OCI-LY1 (cell line): ENCODE measurements around the gene CCDC50.

Experiments
- H2AFZ ChIP-seq: fragments of 200-600 bp; sonication (generic), shearing (Covaris generic); 2 replicates; pipeline ENCODE4 v1.6.0; 2014; ENCODE audit warnings: antibody characterized with exemption, mild to moderate bottlenecking, low read length
- H3F3A ChIP-seq: fragments of 200-600 bp; sonication (generic), shearing (Covaris generic); 2 replicates; pipeline ENCODE4 v1.6.0; 2014; ENCODE audit warnings: mild to moderate bottlenecking, antibody characterized with exemption, low read length, moderate library complexity; ENCODE audit not compliant: insufficient read depth
- H3K27ac ChIP-seq: fragments of 200-600 bp; sonication (generic); 2 replicates; pipeline ENCODE4 v1.5.1; 2014; ENCODE audit warnings: low read length, mixed run types, mild to moderate bottlenecking, low read depth; ENCODE audit not compliant: poor library complexity, severe bottlenecking
- H3K27me3 ChIP-seq: fragments of 200-600 bp; sonication (generic); 2 replicates; pipeline ENCODE4 v1.6.0; 2014; ENCODE audit warnings: antibody characterized with exemption, mild to moderate bottlenecking, low read length, moderate library complexity; ENCODE audit not compliant: insufficient read depth
- H3K36me3 ChIP-seq: fragments of 200-600 bp; sonication (generic); 2 replicates; pipeline ENCODE4 v1.6.1; 2014; ENCODE audit warnings: mild to moderate bottlenecking, antibody characterized with exemption, low read length, moderate library complexity, mixed read lengths; ENCODE audit not compliant: insufficient read depth
- H3K4me1 ChIP-seq: fragments of 200-600 bp; sonication (generic); 2 replicates; pipeline ENCODE4 v1.5.1; 2014; ENCODE audit warnings: mild to moderate bottlenecking, low read length, moderate library complexity; ENCODE audit not compliant: insufficient read depth, severe bottlenecking
- H3K4me2 ChIP-seq: fragments of 200-600 bp; sonication (generic), shearing (Covaris generic); 2 replicates; pipeline ENCODE4 v1.6.1; 2014; ENCODE audit warnings: low read length
- H3K4me3 ChIP-seq: fragments of 200-600 bp; sonication (generic); 2 replicates; pipeline ENCODE4 v1.5.1; 2014; ENCODE audit warnings: low read length, low read depth, mild to moderate bottlenecking, mixed read lengths; ENCODE audit not compliant: poor library complexity, severe bottlenecking
- H3K79me2 ChIP-seq: fragments of 200-600 bp; shearing (Covaris generic); 2 replicates; pipeline ENCODE4 v1.6.1; 2016; ENCODE audit warnings: mixed run types, low read length, mixed read lengths; ENCODE audit not compliant: insufficient read depth
- H3K9ac ChIP-seq: fragments of 200-600 bp; sonication (generic), shearing (Covaris generic); 2 replicates; pipeline ENCODE4 v1.6.1; 2014; ENCODE audit warnings: mild to moderate bottlenecking, low read length, mixed read lengths
- H3K9me2 ChIP-seq: fragments of 200-600 bp; sonication (generic), shearing (Covaris generic); 2 replicates; pipeline ENCODE4 v1.6.1; 2014; ENCODE audit warnings: low read depth, mild to moderate bottlenecking, low read length, mixed read lengths
- H3K9me3 ChIP-seq: fragments of 200-600 bp; shearing (Covaris generic); 2 replicates; pipeline ENCODE4 v1.6.1; 2014; ENCODE audit warnings: low read length, mixed read lengths
- H4K20me1 ChIP-seq: fragments of 200-600 bp; sonication (generic), shearing (Covaris generic); 2 replicates; pipeline ENCODE4 v1.6.0; 2016; ENCODE audit warnings: mild to moderate bottlenecking, low read length; ENCODE audit not compliant: insufficient read depth
- CTCF ChIP-seq: fragments of 200-600 bp; sonication (generic), shearing (Covaris generic); IDR thresholded peaks from 2 replicates; pipeline ENCODE4 v1.5.1; 2017; ENCODE audit warnings: mild to moderate bottlenecking, antibody characterized with exemption, low read length, moderate library complexity, mixed read lengths
- EZH2 ChIP-seq: fragments of 200-600 bp; sonication (generic), shearing (Covaris generic); IDR thresholded peaks from 2 replicates; pipeline ENCODE4 v1.8.0; 2017; ENCODE audit warnings: borderline replicate concordance, mixed run types, mild to moderate bottlenecking, antibody characterized with exemption, low read length, moderate library complexity, mixed read lengths

Gene CCDC50

GRCh38 chr3:191301782-191302411 lies 27.3 kb upstream of the CCDC50 start:
- H3K36me3 ChIP-seq = no peaks in the 10 kb centered on the region
- H3K9me3 ChIP-seq = no peaks in the 10 kb centered on the region
- no peak overlapping the region for H3K9ac ChIP-seq
- no peaks in the 10 kb centered on the region for H3K27me3 ChIP-seq
- H3K9me2 ChIP-seq = no peaks in the 10 kb centered on the region
- TF ChIP-seq EZH2 (no peak), CTCF (no peak)
- H3K4me2 ChIP-seq = no peak overlapping the region
- H4K20me1 ChIP-seq = no peaks in the 10 kb centered on the region
- no peaks in the 10 kb centered on the region for H3F3A ChIP-seq
- no peaks in the 10 kb centered on the region for H3K79me2 ChIP-seq
- H3K4me3 ChIP-seq = no peak overlapping the region
- H3K4me1 ChIP-seq = peaks cover 10% of the 10 kb centered on the region
- no peak overlapping the region for H2AFZ ChIP-seq
- H3K27ac ChIP-seq = no peak overlapping the region

- no peaks in the 10 kb centered on the region for H3K9me3 ChIP-seq
- no peaks in the 10 kb centered on the region for H3K9me2 ChIP-seq
- no peak overlapping the region for H3K9ac ChIP-seq
- H3F3A ChIP-seq = no peaks in the 10 kb centered on the region
- no peaks in the 10 kb centered on the region for H3K27me3 ChIP-seq
- H3K36me3 ChIP-seq = no peaks in the 10 kb centered on the region
- H3K4me2 ChIP-seq = no peak overlapping the region
- no peaks in the 10 kb centered on the region for H3K79me2 ChIP-seq
- TF ChIP-seq EZH2 = no peak
- no peak for TF ChIP-seq CTCF
- H3K27ac ChIP-seq = no peak overlapping the region
- no peak overlapping the region for H3K4me3 ChIP-seq
- H2AFZ ChIP-seq = no peak overlapping the region
- peaks cover 10% of the 10 kb centered on the region for H3K4me1 ChIP-seq
- no peaks in the 10 kb centered on the region for H4K20me1 ChIP-seq
These were observed 26.7 kb upstream of the CCDC50 start for GRCh38 chr3:191302451-191302850.

GRCh38 chr3:191303596-191303995 lies 25.6 kb upstream of the CCDC50 start:
- Histone ChIP-seq H3K27me3 (no peaks in the 10 kb centered on the region), H4K20me1 (no peaks in the 10 kb centered on the region), H3K9ac (no peak overlapping the region), H3K79me2 (no peaks in the 10 kb centered on the region), H3K4me2 (no peak overlapping the region), H3K36me3 (no peaks in the 10 kb centered on the region), H3K27ac (no peak overlapping the region), H3K9me3 (no peaks in the 10 kb centered on the region), H3K4me3 (no peak overlapping the region), H2AFZ (no peak overlapping the region), H3K9me2 (no peaks in the 10 kb centered on the region), H3K4me1 (peaks cover 10% of the 10 kb centered on the region), H3F3A (no peaks in the 10 kb centered on the region)
- TF ChIP-seq EZH2 (no peak), CTCF (no peak)
